Iris pigment epithelial cell (primary cell): ENCODE results near the gene TAB2.
"Not testable (repeated sequence)": the region's sequence is repeated elsewhere in the genome, so short reads cannot be mapped to it uniquely, and the experiment has no call there.

ENCODE experiments used
- DNase-seq: peaks from one replicate; pipeline ENCODE4 v3.0.0-alpha.2; 2011; ENCODE audit warnings: low read depth

Gene TAB2

DNA sequence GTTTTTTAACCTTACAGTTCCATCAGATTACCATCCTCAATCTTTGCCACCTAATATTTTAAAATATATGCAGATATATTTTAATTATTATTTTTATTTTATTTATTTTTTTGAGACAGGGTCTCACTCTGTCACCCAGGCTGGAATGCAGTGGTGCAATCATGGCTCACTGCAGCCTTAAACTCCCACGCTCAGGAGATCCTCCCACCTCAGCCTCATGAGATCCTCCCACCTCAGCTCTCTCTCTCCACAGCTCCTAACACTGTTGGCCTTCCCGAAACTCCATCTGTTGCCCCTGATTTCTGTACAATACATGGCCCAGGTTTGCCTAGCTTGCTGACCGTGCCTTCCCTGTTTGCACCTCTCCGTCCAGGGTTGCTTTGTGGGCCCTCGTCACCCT is 4.4 kb upstream of the TAB2 start:
- no peak for DNase-seq

DNA sequence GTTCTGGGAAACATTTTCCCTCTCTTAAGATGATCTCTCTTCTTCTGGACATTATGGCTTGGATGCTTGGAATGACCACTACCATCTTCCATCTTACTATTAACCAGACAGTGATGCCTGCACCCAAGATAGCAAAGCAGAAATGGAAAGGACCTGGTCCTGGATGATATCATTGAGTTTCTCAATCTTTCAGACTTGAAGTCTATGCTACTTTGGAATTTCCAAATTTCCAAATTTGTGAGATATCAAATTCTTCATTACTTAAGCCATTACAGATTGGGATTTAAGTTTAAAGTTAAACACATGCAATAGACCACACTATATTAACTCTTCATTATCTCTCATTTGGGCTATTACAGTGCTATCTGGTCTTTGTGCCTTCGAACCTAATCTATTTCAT is 3.7 kb upstream of the TAB2 start:
- DNase-seq = no peak

DNA sequence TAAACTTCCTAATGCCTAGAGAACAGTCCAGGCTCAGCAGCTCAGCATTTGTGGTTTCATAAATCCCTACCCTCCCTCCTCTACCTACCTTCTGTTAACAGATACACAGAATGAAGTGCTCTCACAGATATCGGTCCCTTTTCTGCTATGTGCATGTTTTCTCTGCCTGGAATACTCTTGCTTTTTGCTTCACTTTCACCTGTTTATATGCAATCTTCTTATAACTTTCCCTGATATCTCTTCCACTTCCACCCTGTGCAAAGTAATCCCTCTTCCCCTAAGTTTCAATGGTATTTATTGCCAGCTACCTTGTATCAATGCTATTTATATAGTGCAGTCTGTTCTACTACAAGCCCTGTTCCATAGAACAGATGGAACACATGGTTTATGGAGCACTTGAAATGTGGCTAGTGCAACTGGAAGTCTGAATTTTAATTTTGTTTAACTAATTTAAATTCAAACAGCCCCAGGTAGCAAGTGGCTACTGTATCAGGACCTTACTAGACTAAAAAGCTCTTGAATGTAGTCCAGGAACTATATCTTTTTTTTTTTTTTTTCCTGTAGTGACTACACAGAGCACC is 3.1 kb upstream of the TAB2 start:
- DNase-seq = no peak

DNA sequence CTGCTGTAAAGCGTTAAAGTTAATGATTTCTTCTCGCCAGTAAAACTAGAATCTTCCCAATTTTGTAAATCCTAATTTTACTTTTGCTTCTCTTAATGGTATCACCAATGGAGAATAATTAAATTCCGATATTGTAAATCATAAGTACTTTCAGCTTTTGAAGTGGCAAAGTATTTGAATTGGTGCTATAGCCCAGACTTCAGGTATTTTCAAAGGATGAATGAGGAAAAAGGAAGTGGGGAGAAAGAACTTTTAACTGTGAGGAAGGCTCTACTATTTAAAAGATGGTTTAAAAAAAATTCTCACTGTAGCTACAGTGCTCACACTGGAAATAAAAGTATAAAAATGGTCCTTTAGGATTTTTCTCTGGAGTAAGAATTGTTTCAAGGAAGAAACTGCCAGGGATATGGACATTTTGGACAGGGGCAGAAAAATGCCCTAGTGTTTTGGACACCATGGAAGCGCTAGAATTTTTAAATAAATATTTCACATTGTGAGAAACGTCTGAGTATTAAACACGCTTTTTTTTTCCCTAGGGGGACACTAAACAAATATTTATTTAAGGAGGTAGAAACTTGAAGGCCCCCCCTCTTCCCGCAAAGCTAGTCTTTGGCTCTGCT is 1.3 kb upstream of the TAB2 start:
- no peak for DNase-seq

DNA sequence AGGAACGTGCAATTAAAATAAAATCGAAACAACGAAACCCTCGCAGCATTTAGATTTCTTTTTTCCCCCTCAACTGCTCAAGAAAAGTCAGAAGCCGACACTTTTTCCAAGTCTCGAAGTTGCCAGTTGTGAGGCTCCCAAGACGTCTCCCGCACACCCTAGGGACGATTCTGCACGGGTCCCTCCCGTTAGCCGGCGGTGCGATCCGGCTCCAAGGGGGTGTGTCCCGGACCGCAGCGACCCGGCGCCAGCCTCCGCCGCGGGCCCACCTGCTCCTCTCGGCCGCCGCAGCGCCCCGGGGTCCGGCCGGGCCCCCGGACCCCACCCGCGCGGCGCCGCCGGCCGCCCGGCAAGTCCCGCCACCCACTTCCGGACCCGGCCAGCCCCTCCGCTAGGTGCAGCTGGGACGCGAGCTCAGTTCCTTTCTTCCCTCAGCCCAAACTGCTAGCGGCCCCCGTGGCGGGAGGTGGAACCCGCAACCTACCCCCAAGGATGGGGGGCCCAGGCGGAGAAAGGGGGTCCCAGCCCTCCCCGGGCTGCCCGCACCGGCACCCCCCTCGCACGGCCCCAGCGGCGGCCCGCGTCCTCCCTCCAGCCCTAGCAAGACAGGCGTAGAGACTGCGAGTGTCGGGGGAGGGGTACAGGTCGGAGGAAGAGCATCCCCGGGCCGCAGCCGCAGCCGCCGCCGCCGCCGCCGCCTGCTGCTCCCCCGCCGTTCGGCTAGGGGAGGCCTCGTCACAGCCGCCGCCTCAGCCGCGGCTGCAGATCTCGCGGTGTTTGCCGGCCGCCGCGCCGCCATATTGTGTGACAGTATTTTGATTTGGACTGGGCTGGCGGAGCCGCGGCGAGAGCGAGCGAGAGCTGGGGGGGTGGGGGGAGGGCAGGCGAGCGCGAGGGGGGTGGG is 520 bp upstream of the TAB2 start:
- DNase-seq = peak; percentile 95

DNA sequence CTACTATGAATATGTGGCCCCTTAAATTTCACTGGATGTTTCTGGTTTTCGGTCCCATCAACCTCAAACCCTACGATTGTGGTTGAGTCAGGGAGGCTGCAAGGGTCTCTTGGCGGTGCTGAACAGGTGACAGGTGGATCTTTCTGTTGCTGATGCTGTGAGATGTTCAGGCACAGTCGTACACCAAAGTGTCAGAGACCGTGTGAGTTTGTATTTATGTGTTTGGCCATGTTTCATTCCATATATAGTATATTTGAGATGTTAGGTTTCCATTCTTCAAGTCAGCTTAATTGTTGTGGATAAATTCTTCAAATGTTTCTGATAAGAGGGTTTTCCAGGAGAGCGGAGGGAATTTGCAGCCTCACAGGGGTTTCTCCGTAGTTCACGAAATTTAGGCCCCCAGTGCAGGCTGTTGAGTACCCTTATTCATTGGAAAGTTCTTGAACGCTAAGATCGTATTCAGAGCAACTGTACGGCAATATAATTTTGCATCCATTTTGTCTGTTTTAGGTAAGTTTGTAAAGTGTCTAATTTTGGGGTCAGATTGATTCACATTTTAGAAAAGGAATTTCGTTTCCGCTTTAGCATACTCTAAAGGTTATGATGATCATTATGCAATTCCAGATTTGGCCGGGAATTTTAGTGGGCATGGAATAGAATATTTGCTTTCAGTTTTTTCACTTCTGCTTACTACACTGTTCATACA is 1.2 kb downstream of the TAB2 start:
- DNase-seq = peak; percentile 24

DNA sequence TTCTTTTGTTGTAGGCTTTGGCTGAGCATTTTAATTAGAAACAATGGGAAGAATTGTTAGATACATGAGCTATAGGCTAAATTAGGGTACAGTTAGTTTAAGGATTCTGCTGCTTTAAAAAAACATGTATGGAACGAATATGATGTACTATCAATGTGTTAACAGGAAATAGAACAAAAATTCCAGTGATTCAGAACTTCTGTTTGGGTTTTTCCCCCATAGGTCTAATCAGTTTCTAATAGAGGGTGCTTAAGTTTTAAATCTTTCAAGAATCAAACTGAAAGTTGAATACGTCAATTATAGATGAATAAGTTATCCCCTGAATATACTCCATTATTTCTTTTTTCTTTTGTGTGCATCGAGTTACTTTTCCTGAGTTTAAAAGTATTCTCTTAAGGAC is 1.9 kb downstream of the TAB2 start:
- DNase-seq = no peak

DNA sequence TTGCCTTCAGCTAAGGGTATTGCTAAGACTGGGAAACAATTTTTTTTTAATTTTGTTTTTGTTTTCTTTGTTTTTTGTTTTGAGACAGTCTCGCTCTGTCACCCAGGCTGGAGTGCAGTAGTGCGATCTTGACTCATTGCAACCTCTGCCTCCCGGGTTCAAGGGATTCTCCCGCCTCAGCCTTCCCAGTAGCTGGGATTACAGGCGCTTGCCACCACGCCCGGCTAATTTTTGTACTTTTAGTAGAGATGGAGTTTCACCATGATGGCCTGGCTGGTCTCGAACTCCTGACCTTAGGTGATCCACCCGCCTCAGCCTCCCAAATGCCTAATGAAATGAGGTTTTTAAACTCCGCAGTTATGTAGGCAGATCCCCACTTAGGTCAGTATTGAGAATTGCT is 2.5 kb downstream of the TAB2 start:
- DNase-seq = not testable (repeated sequence)

DNA sequence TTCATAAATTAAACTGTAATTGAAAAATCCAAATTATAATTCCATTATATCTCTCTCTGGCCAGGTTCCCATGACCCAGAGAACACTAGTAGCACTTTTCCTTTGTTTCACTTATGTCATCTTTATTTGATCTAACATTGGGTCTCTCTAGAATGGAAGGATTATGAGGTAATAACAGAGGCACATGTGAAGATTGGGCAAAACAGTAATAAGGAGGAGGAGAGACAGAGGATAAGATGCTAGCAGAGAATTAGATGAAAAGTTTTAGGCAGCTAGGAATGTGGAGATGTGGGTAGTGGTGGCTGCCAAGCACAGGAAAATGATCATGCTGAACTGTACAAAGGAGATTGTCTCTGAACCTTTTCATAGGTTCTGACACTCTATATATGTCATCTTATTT is 3.3 kb downstream of the TAB2 start:
- peak; percentile 23 for DNase-seq

DNA sequence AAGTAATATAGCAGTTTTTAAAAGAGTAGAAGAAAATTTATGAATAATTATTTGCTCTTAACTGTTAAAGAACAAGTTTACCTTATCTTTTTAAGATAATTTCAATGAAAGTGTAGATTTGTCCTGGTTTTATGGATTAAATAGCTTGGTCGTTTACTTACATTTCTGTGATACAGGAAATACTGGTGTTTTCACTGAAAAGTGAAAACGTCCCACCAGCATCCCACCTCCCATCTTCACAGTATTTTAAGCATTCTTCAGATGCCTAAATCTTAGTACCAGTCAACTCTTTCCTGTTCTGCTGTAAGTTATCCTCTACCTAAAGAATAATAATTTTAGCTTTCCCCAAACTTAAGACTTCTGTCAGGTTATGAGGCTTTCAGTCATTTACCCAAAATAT is 5.8 kb downstream of the TAB2 start:
- no peak for DNase-seq

DNA sequence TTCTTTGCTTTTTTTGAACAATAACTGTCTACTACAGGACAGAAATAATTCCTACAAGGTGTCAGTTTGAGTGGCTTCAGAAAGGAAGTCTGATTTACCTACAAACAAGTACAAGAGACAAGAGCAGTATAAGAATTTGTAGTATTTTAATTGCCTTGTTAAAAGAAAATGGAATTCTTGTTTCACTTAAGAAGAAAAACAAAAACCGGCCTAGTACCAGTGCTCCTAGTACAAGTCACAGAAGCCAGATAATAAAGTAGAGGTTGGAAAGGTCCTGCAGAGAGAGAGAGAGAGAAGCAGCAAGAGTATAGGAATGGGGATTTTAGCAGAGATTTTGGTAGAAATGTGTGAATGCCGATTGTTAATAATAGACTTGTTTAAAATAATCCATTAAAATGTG is 6.4 kb downstream of the TAB2 start:
- no peak for DNase-seq

DNA sequence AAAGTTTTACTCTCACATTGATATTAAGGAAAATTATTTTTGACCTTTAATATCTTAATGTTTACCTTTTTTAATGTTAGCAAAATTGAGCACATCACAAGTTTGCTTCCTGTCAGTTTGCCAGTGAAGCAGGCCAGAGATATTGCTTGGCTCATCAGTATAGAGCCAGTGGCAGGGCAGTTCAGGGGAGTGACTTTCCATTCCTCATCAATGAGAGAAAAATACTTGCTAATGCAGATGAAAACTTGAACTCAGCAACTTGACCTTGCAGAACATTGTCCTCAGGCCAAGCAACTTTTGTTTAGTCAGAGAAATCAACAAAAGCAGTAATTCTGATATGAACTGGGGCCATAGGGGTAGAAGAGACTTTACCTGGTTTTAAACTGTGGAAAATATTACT is 6.9 kb downstream of the TAB2 start:
- peak; percentile 31 for DNase-seq

DNA sequence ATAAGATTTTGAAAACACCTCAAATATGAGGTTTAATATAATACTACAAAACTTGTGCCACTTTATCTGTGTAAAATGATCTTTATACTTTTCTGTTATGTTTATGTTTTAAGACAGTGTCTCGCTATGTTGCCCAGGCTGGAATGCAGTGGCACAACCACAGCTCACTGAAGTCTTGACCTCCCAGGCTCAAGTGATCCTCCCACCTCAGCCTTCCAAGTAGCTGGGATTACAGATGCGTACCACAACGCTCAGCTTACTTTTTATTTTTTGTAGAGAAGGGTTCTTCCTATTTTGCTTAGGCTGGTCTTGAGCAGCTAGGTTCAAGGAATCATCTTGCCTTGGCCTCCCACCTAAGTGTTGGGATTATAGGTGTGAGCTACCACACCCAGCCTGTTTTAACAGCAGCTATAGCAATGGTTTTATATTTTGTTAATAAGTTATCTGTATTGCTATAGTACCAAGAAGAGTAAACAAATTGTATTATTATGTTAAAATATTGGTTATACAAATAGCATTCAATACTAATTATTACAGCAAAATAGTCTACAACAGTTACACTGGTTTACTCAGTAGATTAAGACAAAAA is 8.2 kb downstream of the TAB2 start:
- DNase-seq = no peak

DNA sequence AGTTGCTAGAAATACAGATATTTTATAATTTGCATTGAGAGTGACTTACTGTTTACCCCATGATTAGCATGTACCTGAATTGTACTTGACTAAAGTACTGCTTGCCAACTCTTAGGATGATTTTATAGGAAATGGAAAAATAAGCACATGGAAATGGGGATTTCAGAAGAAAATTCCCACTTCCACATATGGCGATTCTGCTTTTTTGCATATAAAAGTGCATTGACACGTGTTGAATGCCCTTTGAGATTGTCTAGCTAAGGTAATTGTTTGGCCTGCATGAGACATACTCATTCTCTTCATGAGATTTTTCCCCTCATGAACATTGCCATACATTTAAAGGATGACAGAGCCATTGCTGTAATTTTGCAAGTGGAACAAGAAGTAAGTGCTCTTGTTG is 10.1 kb downstream of the TAB2 start:
- no peak for DNase-seq

DNA sequence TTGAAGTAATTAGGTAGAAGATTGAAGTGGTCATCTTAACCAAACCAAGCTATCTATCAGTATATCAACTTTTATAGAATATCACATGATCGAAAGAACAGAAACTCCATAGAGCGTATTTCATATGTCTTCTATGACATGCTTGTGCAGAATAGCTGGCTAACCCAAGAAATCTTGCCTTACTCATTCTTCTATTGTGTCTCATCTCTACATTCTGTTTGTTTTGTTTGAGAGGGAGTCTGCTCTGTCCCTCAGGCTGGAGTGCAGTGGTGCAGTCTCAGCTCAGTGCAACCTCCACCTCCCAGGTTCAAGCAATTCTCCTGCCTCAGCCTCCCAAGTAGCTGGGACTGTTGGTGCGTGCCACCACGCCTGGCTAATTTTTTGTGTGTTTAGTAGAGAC is 10.6 kb downstream of the TAB2 start:
- no peak for DNase-seq

DNA sequence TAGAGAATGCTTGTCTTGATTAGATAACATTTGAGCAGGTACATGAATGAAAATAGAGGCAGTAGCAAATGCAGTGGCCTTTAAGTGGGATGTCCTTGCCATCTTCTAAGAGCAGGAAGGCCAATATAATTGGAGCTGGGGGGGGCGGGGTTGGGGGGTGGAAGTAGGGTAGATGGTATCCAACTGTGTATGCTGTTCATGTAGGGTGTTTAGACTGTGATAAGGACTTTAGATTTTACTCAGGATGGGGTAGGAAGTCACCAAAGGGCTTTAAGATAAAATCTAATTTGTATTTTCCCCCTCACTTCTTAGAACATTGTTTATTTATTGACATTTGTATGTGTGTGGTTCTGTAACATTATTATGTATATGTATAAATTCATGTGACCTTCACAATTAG is 12.0 kb downstream of the TAB2 start:
- DNase-seq = no peak

DNA sequence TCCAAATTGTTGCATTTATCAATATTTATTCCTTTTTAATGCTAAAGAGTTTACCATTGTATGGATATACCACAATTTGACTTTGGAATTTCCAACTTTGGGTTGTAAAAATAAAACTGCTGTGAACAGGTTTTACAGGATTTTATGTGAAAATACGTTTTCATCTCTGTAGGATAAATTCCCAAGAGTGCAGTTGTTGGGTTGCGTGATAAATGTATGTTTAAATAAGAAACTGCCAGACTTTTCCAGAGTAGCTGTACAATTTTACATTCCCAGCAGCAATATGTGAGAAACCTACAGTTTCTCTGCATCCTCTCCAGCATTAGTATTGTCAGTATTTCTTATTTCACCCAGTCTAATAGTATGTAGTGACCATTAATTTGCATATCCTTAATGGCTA is 12.6 kb downstream of the TAB2 start:
- DNase-seq = no peak

DNA sequence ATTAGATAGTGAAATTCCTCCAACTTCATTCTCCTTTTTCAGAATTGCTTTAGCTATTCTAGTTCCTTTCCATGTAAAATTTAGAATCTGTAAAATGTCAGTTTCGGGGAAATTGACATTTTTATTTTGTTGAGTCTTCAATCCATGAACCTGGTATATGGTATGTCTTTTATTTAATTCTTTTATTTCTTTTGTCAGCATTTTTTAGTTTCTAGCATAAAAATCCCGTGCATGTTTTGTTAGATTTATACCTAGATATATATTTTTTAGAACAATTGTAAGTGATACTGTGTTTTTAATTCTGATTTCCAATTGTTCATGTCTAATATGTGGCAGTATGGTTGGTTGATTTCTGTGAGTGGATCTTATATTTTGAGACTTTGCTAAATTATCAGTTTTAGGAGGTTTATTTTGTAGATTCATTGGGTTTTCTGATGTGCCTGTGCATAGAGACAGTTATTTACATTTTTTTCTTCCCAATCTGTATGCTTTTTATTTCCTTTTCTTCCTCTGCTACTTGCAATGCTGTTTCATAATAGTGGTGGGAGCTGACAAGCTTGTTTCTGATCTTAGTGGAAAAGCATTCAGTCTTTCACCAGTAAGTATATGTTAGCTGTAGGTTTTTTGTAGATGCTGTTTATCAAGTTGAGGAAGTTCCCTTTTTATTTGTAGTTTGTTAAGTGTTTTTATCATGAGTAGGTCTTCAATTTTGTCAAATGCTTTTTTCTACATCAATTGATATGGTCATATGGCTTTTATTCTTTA is 13.7 kb downstream of the TAB2 start:
- DNase-seq = peak; percentile 76

DNA sequence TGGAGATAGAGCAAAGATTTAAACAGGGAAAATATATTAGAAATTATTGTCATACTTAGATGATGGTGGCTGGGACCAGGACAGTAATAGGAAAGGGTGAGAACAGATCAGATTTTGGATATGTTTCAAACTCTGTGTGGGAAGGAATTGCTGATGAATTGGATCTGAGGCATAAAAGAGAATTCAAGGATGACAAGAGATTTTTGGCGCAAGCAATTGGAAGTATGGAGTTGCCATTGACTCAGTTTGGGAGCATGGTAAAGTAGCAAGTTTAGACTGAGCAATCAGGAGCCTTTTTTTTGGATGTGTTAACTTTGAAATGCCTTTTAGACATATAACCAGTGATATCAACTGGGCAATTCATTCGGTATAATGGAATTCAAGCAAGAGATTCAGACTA is 14.4 kb downstream of the TAB2 start:
- DNase-seq = no peak

DNA sequence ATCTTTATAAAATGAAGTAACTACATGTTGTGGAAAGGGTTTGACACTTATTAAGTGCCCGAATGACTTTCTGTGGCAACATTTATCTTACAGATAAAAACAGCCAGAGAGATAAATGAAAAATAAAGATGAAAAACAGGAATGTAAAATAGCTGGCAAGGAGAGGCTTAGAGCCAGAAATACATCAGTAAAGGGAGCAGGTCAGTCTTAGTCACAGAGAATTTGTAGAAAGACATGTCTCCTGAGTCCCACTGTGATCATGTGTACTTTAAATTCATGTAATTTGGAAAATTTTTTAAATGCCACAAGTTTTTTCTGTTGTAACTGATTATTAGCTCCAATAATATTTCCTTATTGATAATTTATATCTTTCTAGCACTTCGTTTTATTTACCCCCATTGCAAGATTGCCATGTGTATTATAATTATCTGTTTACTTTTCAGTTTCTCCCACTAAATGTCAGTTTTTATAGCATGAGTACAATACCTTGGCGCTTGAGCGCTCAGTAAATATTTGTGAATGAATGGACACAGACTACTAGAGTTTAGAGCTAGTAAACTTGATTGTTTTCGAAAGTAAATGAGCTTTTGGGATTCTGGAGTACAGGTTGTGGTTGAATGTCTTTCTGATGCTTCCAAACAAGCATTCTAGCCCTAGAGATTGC is 15.2 kb downstream of the TAB2 start:
- DNase-seq = no peak

DNA sequence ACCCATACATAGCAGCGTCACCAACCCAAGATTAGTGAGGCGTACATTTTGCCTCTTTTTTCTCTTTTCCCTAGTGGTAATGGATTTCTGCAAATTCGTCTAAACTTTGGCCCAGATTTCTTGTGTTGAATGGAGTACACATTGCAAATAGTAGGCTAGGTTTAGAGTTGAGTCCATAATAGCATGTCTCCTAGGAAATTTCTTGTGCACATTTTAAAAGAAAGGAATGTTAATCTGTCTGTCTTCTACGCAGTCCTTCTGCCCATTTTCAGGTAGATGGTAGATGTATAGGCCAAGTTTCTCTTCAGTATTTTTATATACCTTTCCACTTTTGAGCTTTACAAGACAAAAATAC is 15.7 kb downstream of the TAB2 start:
- no peak for DNase-seq
